IMR-90 (cell line): ENCODE results near the gene SLFN12. TPM values are rescaled to one million over a fixed set of nuclear protein-coding genes. Genes with fewer than 3 reads are reported as not detected.

Source experiments
- ATAC-seq: fragments of 200-7000 bp; cut with Tn5 transposase; 2 replicates; pipeline ENCODE4 v1.9.1; 2020; ENCODE audit warnings: low read depth, mild to moderate bottlenecking, moderate library complexity
- BruUV-seq: library from RNA; stranded (reverse); fragments of 400-500 nt; replicated peaks from 2 replicates; lab custom pipeline; 2021; lab: Mats Ljungman, UMichigan
- CTCF ChIA-PET: fragments of 300-600 bp; formaldehyde crosslinking; extraction: SDS; loops from one replicate; lab custom pipeline; 2021; ENCODE audit warnings: antibody characterized with exemption; lab: Yijun Ruan, JAX
- POLR2A ChIA-PET: fragments of 300-600 bp; sonication (Branson Sonifier 250); formaldehyde crosslinking; loops from one replicate; lab custom pipeline; 2022; ENCODE audit warnings: antibody characterized with exemption; ENCODE audit not compliant: unreplicated experiment; lab: Charles Lee
- DNase-seq: peaks from one replicate; pipeline ENCODE4 v3.0.0; 2013
- H2AFZ ChIP-seq: replicated peaks from 2 replicates; pipeline ENCODE3; 2013; ENCODE audit warnings: low read length, mild to moderate bottlenecking; ENCODE audit not compliant: poor library complexity
- H2AK5ac ChIP-seq: 2 replicates; pipeline ENCODE4 v1.6.1; 2013; ENCODE audit warnings: low read depth, low read length, inconsistent platforms
- H2AK9ac ChIP-seq: replicated peaks from 2 replicates; pipeline ENCODE3; 2013; ENCODE audit warnings: mild to moderate bottlenecking, low read depth, low read length, moderate library complexity; ENCODE audit not compliant: poor library complexity
- H2BK120ac ChIP-seq: 2 replicates; pipeline ENCODE4 v1.6.1; 2013; ENCODE audit warnings: low read depth, low read length, inconsistent platforms
- H2BK15ac ChIP-seq: 3 replicates; pipeline ENCODE4 v1.6.1; 2013; ENCODE audit warnings: low read depth, low read length, inconsistent platforms
- H2BK20ac ChIP-seq: 2 replicates; pipeline ENCODE4 v1.6.1; 2013; ENCODE audit warnings: low read depth, mild to moderate bottlenecking, inconsistent platforms, low read length, moderate library complexity
- H2BK5ac ChIP-seq: 2 replicates; pipeline ENCODE4 v1.6.1; 2013; ENCODE audit warnings: mild to moderate bottlenecking, low read depth, low read length, inconsistent platforms; ENCODE audit not compliant: poor library complexity, severe bottlenecking
- H3K14ac ChIP-seq: replicated peaks from 2 replicates; pipeline ENCODE4 v1.6.1; 2013; ENCODE audit warnings: low read depth, low read length, inconsistent platforms
- H3K18ac ChIP-seq: 2 replicates; pipeline ENCODE4 v1.6.1; 2013; ENCODE audit warnings: low read depth, low read length, control low read depth
- H3K23ac ChIP-seq: 2 replicates; pipeline ENCODE4 v1.6.1; 2013; ENCODE audit warnings: low read depth, low read length, inconsistent platforms
- H3K27ac ChIP-seq: 2 replicates; pipeline ENCODE4 v1.5.1; 2013; ENCODE audit warnings: mild to moderate bottlenecking, control low read depth, low read length; ENCODE audit not compliant: insufficient read depth
- H3K27me3 ChIP-seq: 2 replicates; pipeline ENCODE4 v1.6.1; 2013; ENCODE audit warnings: low read length; ENCODE audit not compliant: control insufficient read depth, insufficient read depth
- H3K36me3 ChIP-seq: 2 replicates; pipeline ENCODE4 v1.6.1; 2013; ENCODE audit warnings: low read length, mixed read lengths; ENCODE audit not compliant: control insufficient read depth, insufficient read depth
- H3K4ac ChIP-seq: 2 replicates; pipeline ENCODE4 v1.6.1; 2013; ENCODE audit warnings: low read depth, low read length, inconsistent platforms
- H3K4me1 ChIP-seq: 2 replicates; pipeline ENCODE4 v1.6.1; 2013; ENCODE audit warnings: low read length, mixed read lengths; ENCODE audit not compliant: control insufficient read depth, insufficient read depth
- H3K4me2 ChIP-seq: 2 replicates; pipeline ENCODE4 v1.6.1; 2013; ENCODE audit warnings: low read depth, mild to moderate bottlenecking, control low read depth, low read length, moderate library complexity
- H3K4me3 ChIP-seq: 2 replicates; pipeline ENCODE4 v1.5.1; 2013; ENCODE audit warnings: low read depth, mild to moderate bottlenecking, control low read depth, low read length, moderate library complexity; ENCODE audit not compliant: insufficient read depth
- H3K56ac ChIP-seq: 2 replicates; pipeline ENCODE4 v1.6.1; 2013; ENCODE audit warnings: low read length, inconsistent platforms; ENCODE audit not compliant: insufficient read depth; ENCODE audit errors: extremely low read depth
- H3K79me1 ChIP-seq, 2 experiments: 2 replicates each; pipeline ENCODE4 v1.6.1; 2013; ENCODE audit warnings: low read length in 2 of 2, inconsistent platforms in 1 of 2, low read depth in 1 of 2
- H3K9ac ChIP-seq: 2 replicates; pipeline ENCODE4 v1.6.1; 2013; ENCODE audit warnings: low read depth, low read length, control low read depth
- H3K9me1 ChIP-seq: 2 replicates; pipeline ENCODE4 v1.6.1; 2013; ENCODE audit warnings: low read length, inconsistent platforms; ENCODE audit not compliant: insufficient read depth
- H3K9me3 ChIP-seq: 2 replicates; pipeline ENCODE4 v1.6.1; 2013; ENCODE audit warnings: low read length; ENCODE audit not compliant: control insufficient read depth, insufficient read depth
- H4K20me1 ChIP-seq: 2 replicates; pipeline ENCODE4 v1.6.1; 2013; ENCODE audit warnings: low read length, inconsistent platforms; ENCODE audit not compliant: insufficient read depth
- H4K5ac ChIP-seq: 2 replicates; pipeline ENCODE4 v1.6.1; 2013; ENCODE audit warnings: mild to moderate bottlenecking, low read depth, low read length, control low read depth
- H4K8ac ChIP-seq, 2 experiments: 2 replicates each; pipeline ENCODE4 v1.6.1; 2013; ENCODE audit warnings: low read depth in 2 of 2, low read length in 2 of 2, control low read depth in 1 of 2, inconsistent platforms in 1 of 2
- H4K91ac ChIP-seq: 2 replicates; pipeline ENCODE4 v1.6.1; 2013; ENCODE audit warnings: low read depth, low read length, inconsistent platforms; ENCODE audit not compliant: insufficient read depth
- ELK1 ChIP-seq: fragments of 150-350 bp; IDR thresholded peaks from 2 replicates; pipeline ENCODE4 v1.6.1; 2016; ENCODE audit warnings: low read depth, mild to moderate bottlenecking, low read length, moderate library complexity, borderline replicate concordance
- FOS ChIP-seq: fragments of 150-350 bp; IDR thresholded peaks from 2 replicates; pipeline ENCODE4 v1.6.1; 2016; ENCODE audit warnings: low read depth, low read length
- MAFK ChIP-seq: IDR thresholded peaks from 2 replicates; pipeline ENCODE4 v1.6.1; 2012; ENCODE audit warnings: low read depth, low read length, improper control_type of control experiment
- MAZ ChIP-seq: IDR thresholded peaks from 2 replicates; pipeline ENCODE4 v1.6.1; 2012; ENCODE audit warnings: low read depth, mild to moderate bottlenecking, low read length, improper control_type of control experiment, moderate library complexity, borderline replicate concordance
- WGBS, 2 experiments: methylation state at CpG; one replicate each; pipeline versions ENCODE4 v1.1.5 to v1.1.7; 2013; ENCODE audit warnings: missing lambda C conversion rate in 2 of 2; ENCODE audit not compliant: insufficient read length in 1 of 2; ENCODE audit errors: extremely low coverage in 2 of 2; 5-methylcytosine and 5-hydroxymethylcytosine counted together
- dilution Hi-C: fragments of 300-500 bp; cut with HindIII; formaldehyde crosslinking; loops from one replicate; pipeline ENCODE4 v1.14.3; 2018; ENCODE audit warnings: low sequenced_read_pairs; ENCODE audit not compliant: unreplicated experiment
- in situ Hi-C: fragments of 300-500 bp; cut with MboI; formaldehyde crosslinking; loops from 3 replicates; pipeline ENCODE4 v1.14.3; 2019; ENCODE audit warnings: low sequenced_read_pairs, inconsistent platforms, mixed read lengths
- intact Hi-C: fragments of 100-400 bp; cut with micrococcal nuclease; formaldehyde crosslinking; loops from 2 replicates; pipeline ENCODE4 v1.10.0; 2022
- polyA plus RNA-seq, 3 experiments: library from polyadenylated mRNA; depleted of rRNA; stranded (reverse); fragments of >200 nt; gene quantifications; 2 replicates each; pipeline ENCODE4 v1.2.3, GENCODE V29; 2012; ENCODE audit warnings: low replicate concordance in 1 of 3
- total RNA-seq: library from RNA; depleted of rRNA; stranded (reverse); fragments of >200 nt; gene quantifications from 2 replicates; pipeline ENCODE4 v1.2.3, GENCODE V29; 2012

SLFN12 gene
- total and polyA plus RNA-seq, 2 of the 4 experiments (the other 2 are of a cell fraction) = 16.6 to 38.9 TPM

GRCh38 chr17:35374766-35375344, 57.4 kb downstream of the SLFN12 start (continued):
- TF ChIP-seq FOS (no peak), MAFK (no peak)

GRCh38 chr17:35373984-35374765, 58.1 kb downstream of the SLFN12 start:
- H4K20me1 ChIP-seq = no peaks in the 10 kb centered on the region
- CTCF ChIA-PET = no interaction called here

More at GRCh38 chr17:35373984-35374765, 58.1 kb downstream of the SLFN12 start:
- Histone ChIP-seq H4K91ac (peak overlapping the region; percentile 88), H3K4me2 (peak overlapping the region; percentile 88), H2BK5ac (peak overlapping the region; percentile 75), H3K56ac (peak overlapping the region; percentile 83), H3K9me1 (0 out of 2 replicates have a peak, but pooled peaks cover 2% of the 10 kb centered on the region), H3K23ac (peak overlapping the region; percentile 69), H3K4me1 (no peaks in the 10 kb centered on the region), H2BK15ac (peak overlapping the region; percentile 39; the same call in 1 of the 3 replicates), H3K18ac (peak overlapping the region; percentile 70), H3K4me3 (peak overlapping the region; percentile 82), H3K4ac (peak overlapping the region; percentile 89), H2AK9ac (peak overlapping the region; percentile 78), H3K27ac (peak overlapping the region; percentile 91), H2AFZ (peak overlapping the region; percentile 96), H3K14ac (peak overlapping the region; percentile 78), H3K79me1 (peaks cover 1 to 7% of the 10 kb centered on the region in 2 experiments; a peak in 2 of 4 replicates), H3K36me3 (peaks cover 2% of the 10 kb centered on the region), H3K27me3 (no peaks in the 10 kb centered on the region), H2BK120ac (peak overlapping the region; percentile 48), H2BK20ac (0 out of 2 replicates have a peak overlapping the region, but pooled peaks have one; percentile 2), H3K9ac (peak overlapping the region; percentile 81), H2AK5ac (peak overlapping the region; percentile 20), H4K8ac (peak overlapping the region; percentile 66 to 89), H4K5ac (peak overlapping the region; percentile 58), H3K9me3 (no peaks in the 10 kb centered on the region)
- dilution Hi-C loops (no loop called here), in situ Hi-C loops (loop anchor here (25.0 kb wide), 1 partner anchor 363 kb away; the partner anchor contains the start of gene RASL10B), intact Hi-C loops (loop anchor here (1.0 to 5.0 kb wide), 4 partner anchors 58 to 1112 kb away; partner anchors contain the start of genes SLFN12 and SLFN5)
- ATAC-seq = peak; percentile 65
- peak; percentile 55 for DNase-seq
- TSS peak; percentile 78 for BruUV-seq
- WGBS, 2 experiments = 0% methylated on average over 14 of the region's 47 CpGs; no CpG with 5 or more reads in 1 of the 2 experiments
- TF ChIP-seq ELK1 (no peak), MAZ (0 out of 2 replicates have a peak, but pooled peaks have one; percentile 4)
- POLR2A ChIA-PET = no interaction called here
